ENCODE measurements around the gene BRAT1. TPM values are rescaled to one million over a fixed set of nuclear protein-coding genes. Genes with fewer than 3 reads are reported as not detected.

BRAT1 gene
- 23.3 and 27.7 TPM in 2 replicates for total RNA-seq

- TF ChIP-seq CTCF (IDR thresholded peaks at IDR 0.05; ENCODE audit: insufficient read depth, low read depth, low read length), result peak; percentile 41
- peak within 1 kb of the TSS; percentile 82 for H3K4me3 ChIP-seq (ENCODE audit: low read depth, low read length)
- peak; percentile 95 for DNase-seq (ENCODE audit: low read depth)
Observed at GRCh38 chr7:2555121-2556052, at the start of gene BRAT1. Gene BRAT1, minus strand, starts transcription at chr7:2555524. Its CDS starts 1,093 bp downstream, at chr7:2554431.

DNA sequence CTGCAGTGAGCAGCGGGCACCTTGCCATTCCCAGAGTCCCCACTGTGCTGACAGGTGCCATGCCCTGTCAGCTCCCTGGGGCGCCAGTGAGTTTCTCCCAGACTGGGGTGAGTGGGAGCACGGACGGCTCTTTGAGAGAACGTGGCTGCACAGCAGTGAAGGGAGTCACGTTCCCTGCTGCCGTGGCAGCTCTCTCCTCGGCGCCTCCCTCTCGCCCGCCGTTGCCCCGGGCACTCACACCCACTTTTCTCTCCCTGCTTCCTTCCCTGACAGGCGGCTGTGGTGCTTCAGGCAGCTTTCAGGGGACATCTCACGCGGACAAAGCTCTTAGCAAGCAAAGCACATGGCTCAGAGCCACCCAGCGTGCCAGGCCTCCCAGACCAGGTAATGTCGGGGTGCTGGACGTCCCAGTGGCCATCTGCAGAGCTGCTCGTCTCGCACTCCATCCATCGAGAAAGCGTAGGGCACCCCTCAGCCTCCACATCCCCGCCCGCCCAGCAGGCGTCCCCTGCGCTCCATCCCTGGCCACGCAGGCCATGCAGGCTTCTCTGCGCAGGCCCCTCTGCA is 49.4 kb upstream of the BRAT1 start:
- no peak overlapping the region for H3K4me3 ChIP-seq (ENCODE audit: low read depth, low read length)
- TF ChIP-seq CTCF (IDR thresholded peaks at IDR 0.05; ENCODE audit: insufficient read depth, low read depth, low read length), result no peak
- DNase-seq (ENCODE audit: low read depth), result no peak

DNA sequence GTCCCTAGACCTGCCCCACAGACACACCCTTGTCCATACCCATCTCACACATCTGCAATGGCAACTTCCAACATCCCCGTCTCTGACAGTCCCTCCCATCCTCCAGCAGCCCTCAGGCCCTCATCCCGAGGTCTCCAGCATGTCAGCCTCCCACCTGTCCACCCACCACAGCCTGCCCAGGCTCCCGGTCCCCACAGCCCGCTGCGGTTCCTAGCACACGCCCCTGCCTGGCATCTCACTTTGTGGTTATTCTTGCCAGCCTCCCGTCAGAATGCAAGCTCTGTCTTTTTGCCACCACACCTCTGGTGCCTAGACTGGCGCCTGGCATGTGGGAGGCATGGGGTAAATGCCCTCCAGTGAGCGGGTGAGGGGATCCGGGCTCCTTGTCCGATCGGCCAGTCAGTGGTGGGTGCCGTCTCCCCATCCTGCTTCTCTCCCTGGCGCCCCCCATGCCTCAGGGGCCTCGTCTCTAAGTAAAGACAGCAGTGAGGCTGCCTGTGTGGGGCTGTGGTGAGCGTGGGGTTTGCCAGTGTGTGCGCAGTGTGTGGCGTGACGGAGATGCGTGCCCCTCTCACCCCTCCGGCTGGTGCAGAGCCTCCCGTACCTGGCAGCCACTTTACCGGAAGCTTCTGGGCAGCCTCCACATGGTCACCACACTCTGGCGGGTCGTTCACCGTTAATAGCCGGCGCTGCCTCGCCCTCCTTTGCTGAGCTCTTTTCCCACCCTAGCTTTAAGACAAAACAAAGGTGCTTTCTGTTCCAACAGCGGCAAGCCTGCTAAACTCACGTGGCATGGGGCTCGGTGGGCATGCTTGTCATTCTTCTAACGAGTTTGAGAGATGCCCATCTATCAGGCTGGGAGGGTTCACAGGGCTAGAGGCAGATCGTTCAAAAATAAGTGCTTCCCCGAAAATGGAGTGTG is 48.0 kb upstream of the BRAT1 start:
- no peak for DNase-seq (ENCODE audit: low read depth)
- TF ChIP-seq CTCF (IDR thresholded peaks at IDR 0.05; ENCODE audit: insufficient read depth, low read depth, low read length), result no peak
- H3K4me3 ChIP-seq (ENCODE audit: low read depth, low read length), result no peak overlapping the region

- no peak for DNase-seq (ENCODE audit: low read depth)
- no peak overlapping the region for H3K4me3 ChIP-seq (ENCODE audit: low read depth, low read length)
- TF ChIP-seq CTCF (IDR thresholded peaks at IDR 0.05; ENCODE audit: insufficient read depth, low read depth, low read length), result no peak
Observed at GRCh38 chr7:2602406-2603043, 47.2 kb upstream of the BRAT1 start.

- no peak overlapping the region for H3K4me3 ChIP-seq (ENCODE audit: low read depth, low read length)
- no peak for TF ChIP-seq CTCF (IDR thresholded peaks at IDR 0.05; ENCODE audit: insufficient read depth, low read depth, low read length)
- DNase-seq (ENCODE audit: low read depth), result no peak
Observed at GRCh38 chr7:2601907-2602306, 46.6 kb upstream of the BRAT1 start.

DNA sequence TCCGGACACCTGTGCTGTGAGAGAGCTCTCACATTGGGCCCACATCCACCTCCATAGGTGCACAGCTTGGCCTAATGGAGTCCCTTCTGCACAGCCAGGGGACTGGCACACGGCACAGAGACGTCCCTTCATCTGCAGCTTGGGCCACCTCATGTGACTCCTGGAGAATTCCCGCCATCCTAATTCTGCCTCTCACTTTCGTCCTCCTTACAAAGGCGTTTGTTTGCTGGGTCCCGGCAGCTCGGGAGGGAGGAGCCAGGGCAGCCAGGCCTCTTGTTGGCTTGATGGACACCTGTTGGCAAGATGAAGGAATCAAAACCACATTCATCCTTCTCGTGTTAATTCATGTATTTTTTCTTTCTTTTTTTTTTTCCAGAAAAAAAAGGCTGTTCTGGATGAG is 45.7 kb upstream of the BRAT1 start:
- no peak for DNase-seq (ENCODE audit: low read depth)
- no peak for TF ChIP-seq CTCF (IDR thresholded peaks at IDR 0.05; ENCODE audit: insufficient read depth, low read depth, low read length)
- no peak overlapping the region for H3K4me3 ChIP-seq (ENCODE audit: low read depth, low read length)
